ENCODE results near the gene RPL37.

- TF ChIP-seq CTCF (conservative IDR thresholded peaks at IDR 0.05) (no peak), ZFX (IDR thresholded peaks at IDR 0.05) (no peak)
These were observed 38.5 kb downstream of the RPL37 start for GRCh38 chr5:40796487-40796889.

All from C4-2B (cell line).